GM18867 (cell line): ENCODE results near the gene ZNRF4.

Experiments
- ATAC-seq: cut with Tn5 transposase; IDR thresholded peaks from one replicate; pipeline ENCODE4 v1.9.1; 2021; ENCODE audit warnings: mild to moderate bottlenecking, moderate library complexity; ENCODE audit not compliant: unreplicated experiment

Gene ZNRF4

DNA sequence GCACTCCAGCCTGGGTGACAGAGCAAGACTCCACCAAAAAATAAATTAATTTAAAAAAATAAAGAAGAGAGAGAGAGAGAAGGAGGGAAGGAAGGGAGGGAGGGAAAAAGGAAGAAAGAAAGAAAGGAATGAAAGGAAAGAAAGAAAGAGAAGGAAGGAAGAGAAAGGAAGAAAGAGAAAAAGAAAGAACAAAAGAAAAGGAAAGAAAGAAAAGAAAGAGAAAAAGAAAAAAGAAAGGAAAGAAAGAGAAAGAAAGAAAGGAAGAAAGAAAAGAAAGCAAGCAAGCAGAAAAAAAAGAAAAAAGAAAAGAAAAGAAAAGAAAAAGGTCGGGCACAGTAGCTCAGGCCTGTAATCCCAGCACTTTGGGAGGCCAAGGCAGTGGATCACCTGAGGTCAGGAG lies 14.9 kb upstream of the ZNRF4 start:
- ATAC-seq: no peak

DNA sequence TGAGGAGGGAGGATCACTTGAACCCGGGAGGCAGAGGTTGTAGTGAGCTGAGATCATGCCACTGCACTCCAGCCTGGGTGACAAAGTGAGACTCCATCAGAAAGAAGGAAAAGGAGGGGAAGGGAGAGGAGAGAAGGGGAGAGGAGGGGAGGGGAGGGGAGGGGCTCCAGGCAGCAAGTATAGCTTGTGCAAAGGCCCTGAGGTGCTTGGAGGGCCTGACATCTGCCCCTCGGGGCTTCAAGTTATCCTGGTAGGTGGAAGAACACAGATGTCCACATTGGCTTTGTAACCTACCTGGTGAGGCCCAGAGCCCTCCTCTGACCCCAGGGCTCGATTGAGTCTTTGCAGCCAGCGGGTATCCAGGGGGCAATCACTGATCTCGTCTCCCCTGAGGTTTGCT lies 11.5 kb upstream of the ZNRF4 start:
- ATAC-seq: no peak

DNA sequence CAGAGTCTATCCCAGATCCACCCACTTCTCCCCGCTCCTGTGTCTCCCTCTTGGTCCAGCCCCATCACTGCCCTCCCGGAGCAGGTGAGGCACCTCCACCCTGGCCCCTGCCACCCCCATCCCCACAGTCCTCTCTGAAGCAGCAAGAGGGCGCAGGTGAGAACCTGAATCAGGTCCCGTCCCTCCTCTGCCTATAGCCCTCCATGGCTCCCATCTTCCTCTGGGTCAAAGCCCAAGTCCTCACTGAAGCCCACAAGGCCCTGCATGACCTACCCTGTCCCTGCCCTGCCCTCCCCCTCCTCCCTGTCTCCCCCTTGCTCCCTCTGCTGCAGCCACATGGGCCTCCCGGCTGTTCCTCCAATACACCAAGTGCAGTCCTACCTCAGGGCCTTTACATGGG lies 10.8 kb upstream of the ZNRF4 start:
- no peak for ATAC-seq

DNA sequence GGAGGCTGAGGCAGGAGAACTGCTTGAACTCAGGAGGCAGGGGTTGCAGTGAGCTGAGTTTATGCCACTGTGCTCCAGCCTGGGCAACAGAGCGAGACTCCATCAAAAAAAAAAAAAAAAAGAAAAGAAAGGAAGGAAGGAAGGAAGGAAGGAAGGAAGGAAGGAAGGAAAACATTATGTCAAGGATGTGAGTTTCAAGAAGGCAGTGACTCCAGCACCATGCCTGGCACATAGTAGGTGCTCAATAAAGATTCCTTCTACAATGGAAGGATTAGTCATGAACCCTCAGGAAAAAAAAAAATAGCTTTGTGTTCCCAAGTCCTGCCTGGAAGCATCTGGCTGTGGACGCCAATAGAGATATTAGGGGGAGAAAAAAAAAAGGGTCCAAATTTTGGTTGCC lies 10.1 kb upstream of the ZNRF4 start:
- no peak for ATAC-seq

DNA sequence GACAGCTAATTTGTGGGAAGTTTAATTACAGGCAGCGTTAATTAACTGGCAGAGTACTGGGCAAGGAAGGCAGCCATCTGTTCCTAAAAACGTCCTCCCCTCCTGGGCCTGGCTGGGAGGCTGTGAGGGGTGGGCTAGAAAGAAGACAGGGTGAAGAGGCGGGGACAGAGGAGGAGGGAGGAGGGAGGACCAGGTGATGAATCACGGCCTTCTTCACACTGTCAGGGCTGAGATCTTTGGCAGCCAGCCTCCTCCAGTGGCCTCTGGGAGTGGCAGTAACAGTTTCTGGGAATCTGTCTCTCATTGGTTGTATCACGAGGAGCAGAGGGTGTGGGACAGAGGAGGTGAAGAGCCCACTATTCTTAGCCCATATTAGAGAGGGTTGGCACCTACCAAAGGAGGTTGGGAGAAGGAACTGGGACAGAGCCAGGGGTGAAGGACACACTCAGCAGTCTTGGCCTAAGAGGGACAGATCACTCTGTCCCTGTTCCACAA lies 9.6 kb upstream of the ZNRF4 start:
- ATAC-seq: no peak

DNA sequence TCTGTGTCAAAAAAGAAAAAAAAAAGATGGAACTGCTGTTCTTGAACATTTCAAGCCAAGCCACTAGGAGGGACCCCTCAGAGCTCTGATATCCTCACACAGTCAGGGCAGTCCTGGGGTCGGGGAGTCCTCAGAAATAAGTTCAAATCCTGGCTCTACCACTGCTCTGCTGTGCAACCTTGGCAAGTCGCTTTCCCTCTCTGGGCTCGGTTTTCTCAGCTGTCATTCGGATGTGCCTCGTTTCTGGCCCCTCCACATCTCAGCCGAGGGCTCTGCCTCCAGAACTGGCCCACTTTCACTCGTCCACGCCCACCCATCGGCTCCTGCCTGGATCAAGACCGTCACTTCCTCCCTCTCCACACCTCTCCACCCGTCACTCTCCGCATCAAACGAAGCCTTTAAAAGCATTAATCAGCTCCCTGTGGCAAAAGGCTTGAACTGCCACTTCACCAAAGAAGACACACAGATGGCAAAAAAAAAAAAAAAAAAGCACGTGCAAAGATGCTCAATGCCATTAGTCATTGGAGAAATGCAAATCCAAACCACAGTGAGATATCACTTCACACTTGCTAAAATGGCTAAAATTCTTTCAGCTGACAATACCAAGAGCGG lies 7.4 kb upstream of the ZNRF4 start:
- ATAC-seq: no peak

DNA sequence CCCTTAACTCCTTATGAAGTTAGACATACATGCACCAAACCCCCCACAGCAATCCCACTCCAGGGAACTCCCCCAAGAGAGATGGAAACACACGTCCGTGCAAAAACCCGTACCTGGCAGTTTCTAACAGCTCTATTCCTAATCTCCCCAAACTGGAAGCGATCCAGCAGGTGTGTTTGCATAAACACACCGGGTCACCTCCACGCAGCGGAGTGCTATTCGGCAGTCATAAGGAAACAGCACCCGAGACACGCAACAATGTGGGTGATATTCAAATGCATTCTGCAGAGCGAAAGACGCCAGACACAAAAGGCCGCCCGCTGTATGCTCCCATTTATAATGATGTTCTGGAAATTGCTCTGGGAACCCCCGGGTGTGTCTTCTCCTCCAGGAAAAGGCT lies 6.8 kb upstream of the ZNRF4 start:
- no peak for ATAC-seq

DNA sequence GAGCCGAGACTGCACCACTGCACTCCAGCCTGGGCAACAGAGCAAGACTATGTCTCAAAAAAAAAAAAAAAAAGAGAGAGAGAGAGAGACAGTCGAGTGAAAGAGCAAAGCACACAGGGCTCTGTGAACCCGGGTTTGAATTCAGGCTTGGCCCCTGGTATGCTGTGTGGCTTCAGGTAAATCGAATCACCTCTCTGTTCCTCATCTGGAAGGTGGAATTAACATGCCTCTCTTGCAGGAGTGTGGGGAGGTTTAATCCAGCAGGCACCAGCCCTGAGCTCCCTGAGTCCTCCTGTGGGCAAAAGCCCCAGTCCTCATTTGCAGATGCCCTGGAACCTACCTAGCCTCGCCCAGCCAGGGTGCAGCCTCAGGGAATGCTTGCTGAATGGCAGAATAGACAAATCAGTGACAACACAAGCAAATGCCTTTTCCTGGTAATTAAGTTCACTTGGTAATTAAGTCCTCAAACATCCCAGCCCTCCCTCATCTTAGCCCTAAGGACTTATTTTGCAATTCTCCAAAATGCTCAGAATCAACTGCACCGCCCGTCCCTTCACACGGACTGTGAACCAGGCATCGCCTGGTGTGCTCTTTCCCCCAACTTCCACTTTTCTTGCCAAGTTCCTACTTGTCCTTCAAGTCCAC lies 4.6 kb upstream of the ZNRF4 start:
- no peak for ATAC-seq

DNA sequence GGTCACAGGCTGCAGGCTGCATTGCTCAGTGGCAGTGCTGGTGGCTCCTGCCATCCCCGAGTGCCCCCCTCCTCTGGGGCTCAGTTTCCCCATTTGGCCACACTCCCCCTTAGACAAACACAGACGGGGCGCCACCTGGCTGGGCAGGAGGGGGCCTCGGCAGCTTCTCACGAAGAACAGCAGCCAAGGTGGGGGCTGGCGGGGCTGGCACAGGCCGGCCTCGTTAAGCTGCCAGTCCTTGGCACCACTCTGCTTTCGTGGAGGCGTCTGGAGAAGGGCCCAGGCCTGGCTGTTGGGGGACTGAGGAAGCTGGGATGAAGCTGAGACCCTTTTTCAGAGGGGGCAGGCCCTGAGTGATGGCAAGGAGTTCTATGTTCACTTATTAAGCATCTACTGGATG lies 3.7 kb upstream of the ZNRF4 start:
- no peak for ATAC-seq

DNA sequence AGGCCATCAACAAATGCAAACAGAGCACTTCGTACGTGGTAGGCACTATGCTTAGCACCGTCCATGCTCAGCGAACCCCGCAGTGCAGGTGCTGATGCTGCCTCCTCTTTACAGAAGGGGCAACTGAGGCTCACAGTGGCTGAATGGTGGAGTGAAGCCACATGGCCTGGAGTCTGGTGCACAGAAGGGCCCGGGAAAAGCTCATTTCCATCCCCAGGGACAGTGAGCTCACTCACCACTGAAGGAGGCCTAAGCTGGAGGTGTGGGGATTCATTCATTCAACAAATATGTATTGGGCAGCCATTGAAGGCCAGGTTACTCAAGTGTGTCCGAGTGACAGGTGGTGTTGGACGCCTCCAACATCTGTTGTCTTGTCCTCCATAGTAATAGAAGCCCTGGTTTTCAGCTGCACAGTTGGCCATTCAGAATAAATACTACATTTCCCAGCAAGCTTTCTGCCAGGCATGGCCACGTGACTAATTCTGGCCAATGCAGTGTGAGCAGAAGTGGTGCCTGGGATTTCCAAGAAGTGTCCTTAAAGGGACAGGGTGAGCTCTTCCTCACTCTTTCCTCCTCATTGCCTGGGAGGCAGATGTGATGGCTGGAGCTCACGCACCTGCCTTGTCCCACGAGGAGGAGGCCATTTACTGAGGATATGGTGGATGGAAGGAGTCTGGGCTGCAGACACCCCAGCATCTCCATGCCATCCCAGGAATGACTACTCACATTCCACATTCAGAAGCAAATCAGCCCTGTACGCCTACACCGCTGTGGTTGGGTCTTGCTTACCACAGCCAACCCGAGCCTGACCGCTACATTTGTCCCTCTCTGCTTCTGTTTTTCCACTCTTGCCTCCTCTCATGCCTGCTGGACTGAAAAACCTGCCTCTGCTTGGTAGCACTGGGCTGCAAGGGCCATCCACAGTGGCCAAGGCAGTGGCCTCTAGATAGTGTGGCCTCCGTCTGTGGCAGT lies 2.3 kb upstream of the ZNRF4 start:
- ATAC-seq: no peak

DNA sequence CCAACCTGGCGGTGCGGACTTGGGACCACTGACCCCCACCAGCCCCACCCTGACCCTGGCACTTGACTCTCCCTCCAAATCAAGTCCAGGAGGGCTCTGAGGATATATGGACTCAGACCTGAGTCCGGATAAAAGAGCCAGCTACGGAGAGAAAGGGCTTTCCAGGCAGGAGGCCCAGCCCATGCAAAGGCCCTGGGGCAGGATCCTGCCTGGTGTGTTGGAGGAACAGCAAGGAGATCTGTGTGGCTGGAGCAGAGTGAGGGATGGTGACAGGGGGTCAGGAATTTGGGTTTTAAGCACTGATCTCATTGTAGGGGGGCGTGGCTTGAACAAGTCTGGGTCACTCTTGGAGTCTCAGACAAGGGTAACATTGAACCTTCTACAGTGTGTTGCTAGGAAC lies 474 bp upstream of the ZNRF4 start:
- no peak for ATAC-seq

DNA sequence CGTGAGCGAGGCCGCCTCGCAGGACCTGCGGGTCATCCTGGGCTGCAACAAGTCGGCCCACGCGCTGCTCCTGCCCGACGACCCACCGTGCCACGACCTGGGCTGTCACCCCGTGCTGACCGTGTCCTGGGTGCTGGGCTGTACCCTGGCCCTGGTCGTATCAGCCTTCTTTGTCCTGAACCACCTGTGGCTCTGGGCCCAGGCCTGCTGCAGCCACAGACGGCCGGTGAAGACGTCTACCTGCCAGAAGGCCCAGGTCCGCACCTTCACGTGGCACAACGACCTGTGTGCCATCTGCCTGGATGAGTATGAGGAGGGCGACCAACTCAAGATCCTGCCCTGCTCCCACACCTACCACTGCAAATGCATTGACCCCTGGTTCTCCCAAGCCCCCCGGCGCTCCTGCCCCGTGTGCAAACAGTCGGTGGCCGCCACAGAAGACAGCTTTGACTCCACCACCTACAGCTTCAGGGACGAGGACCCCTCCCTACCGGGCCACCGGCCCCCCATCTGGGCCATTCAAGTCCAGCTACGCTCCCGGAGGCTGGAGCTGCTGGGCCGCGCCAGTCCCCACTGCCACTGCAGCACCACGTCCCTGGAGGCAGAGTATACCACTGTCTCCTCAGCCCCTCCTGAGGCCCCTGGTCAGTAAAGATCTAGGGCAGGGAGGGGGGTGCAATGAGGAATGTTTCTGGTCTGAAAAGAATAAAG lies 1.1 kb downstream of the ZNRF4 start:
- no peak for ATAC-seq

DNA sequence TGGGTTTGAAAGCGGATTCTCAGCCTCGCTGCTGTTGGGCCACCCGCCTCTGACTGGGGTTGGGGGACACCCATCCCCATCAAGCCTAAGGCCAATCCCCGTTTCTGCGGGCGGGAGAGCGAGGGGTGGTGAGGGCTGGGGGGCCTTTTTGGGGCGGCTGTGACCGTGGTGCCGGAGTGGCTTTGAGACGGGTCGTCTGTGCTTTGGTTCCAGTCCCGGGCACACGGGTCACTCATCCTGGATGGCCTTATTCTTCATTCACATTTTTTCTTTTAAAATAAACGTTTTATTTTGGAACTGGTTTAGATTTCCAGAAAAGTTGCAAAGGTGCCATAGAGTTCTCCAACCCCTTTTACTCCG lies 1.6 kb downstream of the ZNRF4 start:
- ATAC-seq: no peak

DNA sequence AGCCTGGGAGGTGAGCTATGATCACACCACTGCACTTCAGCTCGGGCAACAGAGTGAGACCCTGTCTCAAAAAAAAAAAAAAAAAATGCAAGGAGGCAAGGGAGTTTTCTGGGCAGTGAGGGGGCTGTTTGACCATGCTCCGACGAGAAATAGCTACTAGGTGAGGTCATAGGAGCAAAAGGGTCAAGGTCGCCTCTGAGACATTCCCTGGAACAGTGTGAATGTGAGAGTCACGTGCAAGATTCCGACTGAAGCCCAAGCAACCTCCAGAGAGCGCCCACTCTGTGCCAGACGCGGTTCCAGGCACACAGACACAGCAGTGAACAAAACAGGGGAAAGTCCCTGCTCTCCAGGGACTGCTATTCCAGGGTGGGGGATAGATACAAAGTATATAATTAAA lies 2.5 kb downstream of the ZNRF4 start:
- ATAC-seq: no peak

DNA sequence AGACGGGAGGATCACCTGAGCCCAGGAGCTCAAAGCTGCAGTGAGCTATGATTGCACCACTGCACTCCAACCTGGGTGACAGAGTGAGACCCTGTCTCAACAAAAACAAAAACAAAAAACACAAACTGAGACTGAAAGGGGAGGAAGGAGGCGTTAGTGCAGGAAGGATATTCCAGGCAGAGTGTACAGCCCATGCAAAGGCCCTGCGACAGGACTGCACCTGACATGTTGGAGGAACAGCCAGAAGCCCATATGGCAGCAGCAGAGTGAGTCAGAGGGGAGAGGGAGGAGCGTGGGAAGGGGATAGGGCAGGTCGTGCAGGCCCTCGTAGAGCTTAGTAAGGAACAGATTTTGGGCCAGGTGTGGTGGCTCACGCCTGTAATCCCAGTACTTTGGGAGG lies 3.2 kb downstream of the ZNRF4 start:
- no peak for ATAC-seq

DNA sequence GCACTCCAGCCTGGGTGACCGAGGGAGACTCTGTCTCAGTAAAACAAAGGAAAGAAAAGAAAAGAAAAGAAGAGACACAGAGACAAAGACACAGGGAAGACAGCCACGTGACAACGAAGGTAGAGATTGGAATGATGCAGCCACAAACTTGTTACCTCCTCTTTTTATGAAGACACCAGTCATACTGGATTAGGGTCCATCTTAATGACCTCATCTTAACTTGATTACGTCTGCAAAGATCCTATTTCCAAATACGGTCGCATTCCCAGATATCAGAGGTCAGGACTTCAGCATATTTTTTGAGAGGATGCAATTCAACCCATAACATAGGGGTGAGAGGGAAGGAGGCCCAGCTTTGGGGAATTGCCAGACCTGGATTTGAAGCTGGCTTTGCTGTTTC lies 4.1 kb downstream of the ZNRF4 start:
- no peak for ATAC-seq

DNA sequence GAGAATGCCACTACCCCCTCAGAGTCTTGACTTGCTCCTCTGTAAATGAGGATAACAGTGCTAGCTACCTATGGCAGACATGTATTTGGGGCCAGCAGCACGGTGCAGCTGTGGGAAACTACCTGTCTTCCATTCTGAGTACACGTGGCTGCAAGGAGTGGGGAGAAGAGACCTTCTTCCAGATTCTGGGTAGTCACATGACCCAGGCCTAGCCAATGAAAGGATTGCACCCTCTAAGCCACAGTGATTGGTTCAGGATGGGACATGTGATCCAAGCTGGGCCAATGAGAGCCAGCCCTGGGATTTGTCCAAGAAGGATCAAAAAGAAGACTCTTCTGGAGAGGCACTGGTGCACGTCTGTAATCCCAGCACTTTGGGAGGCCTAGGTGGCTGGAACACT lies 5.5 kb downstream of the ZNRF4 start:
- ATAC-seq: no peak

DNA sequence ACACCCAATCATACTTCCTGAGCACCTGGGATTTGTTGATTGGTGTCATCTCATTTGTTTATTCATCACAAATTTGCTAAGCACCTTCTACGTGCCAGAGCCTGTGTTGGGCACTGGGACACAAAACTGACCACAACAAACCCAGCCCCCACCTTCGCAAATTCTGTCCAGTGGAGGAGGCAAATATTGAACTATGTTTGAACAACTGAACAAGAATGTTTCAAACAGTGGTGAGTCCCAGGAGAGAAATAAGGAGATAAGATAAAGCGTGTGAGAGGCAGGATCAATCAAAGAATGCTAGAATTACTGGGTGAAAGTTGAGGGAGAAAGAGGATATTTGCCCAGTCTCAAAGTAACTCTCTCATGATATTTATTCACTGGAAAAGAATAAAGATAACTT lies 8.7 kb downstream of the ZNRF4 start:
- no peak for ATAC-seq

DNA sequence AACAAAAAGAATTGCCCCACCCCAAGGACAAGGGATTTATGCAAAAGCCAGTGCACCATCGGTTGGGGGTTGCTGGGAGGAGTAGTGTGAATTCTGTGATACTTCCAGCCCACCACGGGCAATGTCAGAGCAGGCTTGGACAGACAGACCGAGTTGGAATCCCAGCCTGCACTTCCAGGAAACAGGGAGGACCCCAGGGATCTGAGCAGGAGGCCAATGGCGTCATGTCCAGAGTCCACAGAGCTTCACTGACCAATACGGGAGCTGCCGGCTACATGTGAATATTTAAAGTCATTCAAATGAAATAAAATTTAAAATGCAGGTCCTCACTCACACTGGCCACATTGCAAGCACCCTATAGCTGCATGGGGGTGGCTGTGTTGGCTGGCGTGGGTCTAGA lies 10.9 kb downstream of the ZNRF4 start:
- no peak for ATAC-seq

DNA sequence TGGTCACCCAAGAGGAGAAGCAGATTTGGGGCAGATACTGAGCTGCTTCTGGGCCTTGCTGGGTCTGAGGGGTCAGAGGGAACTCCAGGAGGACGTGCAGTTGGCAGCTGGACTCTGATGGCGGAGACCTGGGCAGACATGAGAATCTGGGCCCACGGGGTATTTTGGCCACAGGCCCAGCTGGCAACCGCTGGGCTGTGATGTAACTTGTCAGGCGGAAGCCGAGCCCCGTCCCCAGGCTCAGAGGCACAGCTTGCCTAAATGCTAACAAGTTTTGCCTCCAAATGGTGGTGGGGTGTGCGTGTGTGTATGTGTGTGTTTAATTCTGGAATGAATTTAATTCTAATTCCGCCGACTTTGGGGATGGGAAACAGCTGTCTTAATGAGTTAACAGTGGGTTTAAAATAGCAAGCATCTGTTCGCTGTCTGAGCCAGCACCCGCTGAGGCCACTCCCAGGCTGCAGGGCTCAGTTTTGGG lies 11.6 kb downstream of the ZNRF4 start:
- no peak for ATAC-seq

DNA sequence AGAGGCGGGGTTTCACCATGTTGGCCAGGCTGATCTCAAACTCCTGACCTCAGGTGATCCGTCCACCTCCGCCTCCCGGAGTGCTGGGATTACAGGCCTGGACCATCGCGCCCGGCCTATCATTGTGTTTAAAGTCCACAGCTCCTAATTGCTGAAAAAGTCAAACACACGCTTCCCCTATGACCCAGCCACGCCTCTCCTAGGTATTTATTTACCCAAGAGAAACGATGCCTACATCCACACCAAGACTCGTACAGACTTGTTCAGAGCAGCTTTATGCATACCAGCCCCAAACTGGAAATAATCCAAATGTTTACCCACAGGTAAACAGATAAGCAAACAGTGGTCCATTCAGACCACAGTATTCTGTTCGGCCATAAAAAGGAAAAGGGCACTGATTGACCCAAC lies 15.1 kb downstream of the ZNRF4 start:
- no peak for ATAC-seq
